ENCODE results near the gene ABHD3.
A peak's percentile ranks its signal among the peaks of the same experiment; 100 is the strongest.
"Not testable (repeated sequence)": the region's sequence is repeated elsewhere in the genome, so short reads cannot be mapped to it uniquely, and the experiment has no call there.

Gene ABHD3

DNA sequence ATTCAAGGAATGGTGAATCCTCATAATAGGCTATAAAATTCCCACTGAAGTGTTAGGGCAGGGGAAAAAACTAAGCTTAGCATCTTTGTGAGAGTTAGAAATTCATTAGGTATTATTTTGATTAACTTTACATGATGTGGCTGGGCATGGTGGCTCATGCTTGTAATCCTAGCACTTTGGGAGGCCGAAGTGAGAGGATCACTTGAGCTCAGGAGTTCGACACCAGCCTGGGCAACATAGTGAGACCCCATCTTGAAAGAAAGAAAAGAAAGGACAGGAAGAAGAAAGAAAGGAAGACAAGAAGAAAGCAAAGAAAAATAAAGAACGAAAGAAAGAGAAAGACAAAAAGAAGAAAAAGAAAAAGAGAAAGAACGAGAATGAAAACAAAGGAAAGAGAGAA, 52.5 kb downstream of the ABHD3 start:
- no peak for TF ChIP-seq POLR2AphosphoS5 (IDR thresholded peaks at IDR 0.05; ENCODE audit: borderline replicate concordance, low read depth, low read length)
- no peak for TF ChIP-seq FOXP2 (optimal IDR thresholded peaks at IDR 0.05; ENCODE audit: control extremely low read depth, extremely low read length, insufficient read depth)
- no peak for TF ChIP-seq EZH2 (IDR thresholded peaks at IDR 0.05)
- Histone ChIP-seq H3K36me3 (ENCODE audit: insufficient read depth, low read length) (peaks cover 16% of the 10 kb centered on the region), H3K9me3 (ENCODE audit: low read depth, low read length) (no peaks in the 10 kb centered on the region), H3K4me3 (no peak overlapping the region), H3K27ac (no peak overlapping the region), H3K9ac (ENCODE audit: insufficient read length) (no peak overlapping the region)
- DNase-seq (ENCODE audit: low read depth, low spot score): no peak

DNA sequence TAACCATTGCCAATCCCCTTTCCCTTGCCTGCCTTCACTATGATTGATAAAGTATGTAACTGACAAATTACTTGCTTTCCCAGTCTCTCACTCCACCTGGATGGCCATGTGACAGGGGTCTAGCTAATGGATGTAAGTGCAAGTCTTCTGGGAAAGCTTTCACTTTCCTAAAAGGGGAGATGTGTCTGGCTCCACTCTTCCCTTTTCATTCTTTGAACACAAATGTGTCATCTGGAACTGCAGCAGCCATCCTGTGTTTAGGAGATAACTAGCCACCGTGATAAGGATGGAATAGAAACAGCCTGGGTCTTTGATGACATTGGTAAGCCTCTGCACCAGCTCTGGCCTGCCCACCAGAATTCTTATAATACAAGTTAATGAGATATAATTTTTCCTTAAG, 54.3 kb downstream of the ABHD3 start:
- no peak for DNase-seq (ENCODE audit: low read depth, low spot score)
- no peak overlapping the region for H3K4me3 ChIP-seq
- no peak overlapping the region for H3K9ac ChIP-seq (ENCODE audit: insufficient read length)
- H3K36me3 ChIP-seq (ENCODE audit: insufficient read depth, low read length): peaks cover 13% of the 10 kb centered on the region
- TF ChIP-seq POLR2AphosphoS5 (IDR thresholded peaks at IDR 0.05; ENCODE audit: borderline replicate concordance, low read depth, low read length): no peak
- TF ChIP-seq FOXP2 (optimal IDR thresholded peaks at IDR 0.05; ENCODE audit: control extremely low read depth, extremely low read length, insufficient read depth): no peak
- TF ChIP-seq EZH2 (IDR thresholded peaks at IDR 0.05): no peak
- no peak overlapping the region for H3K27ac ChIP-seq
- H3K9me3 ChIP-seq (ENCODE audit: low read depth, low read length): no peaks in the 10 kb centered on the region

DNA sequence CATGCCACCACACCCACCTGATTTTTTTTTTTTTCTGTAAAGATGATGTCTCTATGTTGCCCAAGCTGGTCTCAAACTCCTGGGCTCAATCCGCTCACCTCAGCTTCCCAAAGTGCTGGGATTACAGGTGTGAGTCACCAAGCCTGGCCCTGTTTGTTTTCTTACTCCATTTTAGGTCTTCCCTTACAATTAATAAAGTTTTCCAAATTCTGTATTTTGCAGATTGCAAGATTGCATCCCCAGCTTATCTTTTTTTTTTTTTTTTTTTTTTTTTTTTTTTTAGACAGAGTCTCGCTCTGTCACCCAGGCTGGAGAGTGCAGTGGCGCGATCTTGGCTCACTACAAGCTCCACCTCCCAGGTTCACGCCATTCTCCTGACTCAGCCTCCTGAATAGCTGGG, 64.2 kb downstream of the ABHD3 start:
- DNase-seq (ENCODE audit: low read depth, low spot score); H3K9me3 ChIP-seq (ENCODE audit: low read depth, low read length); H3K27ac ChIP-seq; H3K9ac ChIP-seq (ENCODE audit: insufficient read length); H3K36me3 ChIP-seq (ENCODE audit: insufficient read depth, low read length); H3K4me3 ChIP-seq: not testable (repeated sequence)

DNA sequence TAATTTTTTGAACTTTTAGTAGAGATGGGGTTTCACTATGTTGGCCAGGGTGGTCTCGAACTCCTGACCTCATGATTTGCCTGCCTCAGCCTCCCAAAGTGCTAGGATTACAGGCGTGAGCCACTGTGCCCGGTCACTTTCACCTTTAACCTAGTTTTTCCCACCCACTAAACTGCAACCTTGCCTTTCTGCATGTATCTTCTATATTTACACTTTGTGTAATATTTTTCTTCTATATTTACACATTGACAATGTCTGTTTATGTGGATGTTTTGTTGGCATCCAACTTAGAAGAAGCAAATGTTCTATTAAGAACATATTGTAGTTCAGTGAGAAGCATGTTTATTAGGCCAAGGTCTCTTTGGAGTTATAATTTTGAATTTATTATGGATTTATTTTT, 65.8 kb downstream of the ABHD3 start:
- Histone ChIP-seq H3K36me3 (ENCODE audit: insufficient read depth, low read length) (peaks cover 20% of the 10 kb centered on the region), H3K27ac (0 out of 2 replicates have a peak overlapping the region, but pooled peaks have one; percentile 25), H3K4me3 (no peak overlapping the region), H3K9ac (ENCODE audit: insufficient read length) (no peak overlapping the region), H3K9me3 (ENCODE audit: low read depth, low read length) (no peaks in the 10 kb centered on the region)
- TF ChIP-seq EZH2 (IDR thresholded peaks at IDR 0.05) (no peak), FOXP2 (optimal IDR thresholded peaks at IDR 0.05; ENCODE audit: control extremely low read depth, extremely low read length, insufficient read depth) (no peak), POLR2AphosphoS5 (IDR thresholded peaks at IDR 0.05; ENCODE audit: borderline replicate concordance, low read depth, low read length) (no peak)
- DNase-seq (ENCODE audit: low read depth, low spot score): no peak

DNA sequence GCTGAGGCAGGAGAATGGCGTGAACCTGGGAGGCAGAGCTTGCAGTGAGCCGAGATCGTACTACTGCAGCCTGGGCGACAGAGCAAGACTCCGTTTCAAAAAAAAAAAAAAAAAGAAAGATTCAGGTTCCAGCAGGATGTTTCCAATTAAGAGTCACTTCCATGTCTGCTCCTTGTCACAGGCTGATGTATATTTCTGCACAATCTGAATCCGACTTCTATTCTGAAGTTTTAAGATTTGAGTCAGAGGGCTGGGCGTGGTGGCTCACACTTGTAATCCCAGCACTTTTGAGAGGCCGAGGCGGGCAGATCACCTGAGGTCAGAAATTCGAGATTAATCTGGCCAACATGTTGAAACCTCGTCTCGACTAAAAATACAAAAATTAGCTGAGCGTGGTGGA, 67.8 kb downstream of the ABHD3 start:
- H3K36me3 ChIP-seq (ENCODE audit: insufficient read depth, low read length): peaks cover 35% of the 10 kb centered on the region
- no peak overlapping the region for H3K9ac ChIP-seq (ENCODE audit: insufficient read length)
- DNase-seq (ENCODE audit: low read depth, low spot score): no peak
- H3K27ac ChIP-seq: no peak overlapping the region
- no peaks in the 10 kb centered on the region for H3K9me3 ChIP-seq (ENCODE audit: low read depth, low read length)
- TF ChIP-seq POLR2AphosphoS5 (IDR thresholded peaks at IDR 0.05; ENCODE audit: borderline replicate concordance, low read depth, low read length) (no peak), EZH2 (IDR thresholded peaks at IDR 0.05) (no peak), FOXP2 (optimal IDR thresholded peaks at IDR 0.05; ENCODE audit: control extremely low read depth, extremely low read length, insufficient read depth) (no peak)
- H3K4me3 ChIP-seq: no peak overlapping the region

DNA sequence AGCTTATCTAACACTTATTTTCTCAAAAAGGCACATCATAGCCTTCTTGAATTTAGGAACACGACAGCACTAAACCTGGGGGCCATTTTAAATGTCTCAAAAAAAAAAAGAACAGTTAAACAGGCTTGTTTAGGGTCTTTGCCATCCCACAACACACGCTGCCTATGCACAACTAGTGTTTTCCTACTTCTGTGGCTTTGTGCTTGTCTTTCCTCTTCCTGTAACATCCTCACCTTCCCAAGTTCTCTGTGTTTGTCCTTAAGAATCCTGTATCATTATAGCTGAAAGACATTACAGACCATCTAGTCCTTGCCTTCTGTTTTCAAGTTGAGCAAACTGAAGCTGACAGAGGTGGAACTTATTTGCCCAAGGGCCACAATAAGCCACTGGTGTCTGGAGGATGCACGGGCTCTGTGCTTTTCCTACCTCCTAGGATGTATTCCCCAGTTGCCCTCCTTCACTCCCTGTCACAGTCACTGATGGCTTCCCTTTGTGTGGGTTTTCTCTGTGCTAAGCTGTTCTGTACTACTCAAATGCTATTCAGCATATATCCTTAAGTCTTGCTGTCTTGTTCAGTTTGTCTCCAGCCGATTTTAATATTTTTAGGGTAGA, 69.9 kb downstream of the ABHD3 start:
- Histone ChIP-seq H3K27ac (0 out of 2 replicates have a peak overlapping the region, but pooled peaks have one; percentile 6), H3K9ac (ENCODE audit: insufficient read length) (no peak overlapping the region), H3K4me3 (no peak overlapping the region), H3K36me3 (ENCODE audit: insufficient read depth, low read length) (peaks cover 52% of the 10 kb centered on the region), H3K9me3 (ENCODE audit: low read depth, low read length) (no peaks in the 10 kb centered on the region)
- DNase-seq (ENCODE audit: low read depth, low spot score): no peak
- TF ChIP-seq POLR2AphosphoS5 (IDR thresholded peaks at IDR 0.05; ENCODE audit: borderline replicate concordance, low read depth, low read length) (no peak), EZH2 (IDR thresholded peaks at IDR 0.05) (no peak), FOXP2 (optimal IDR thresholded peaks at IDR 0.05; ENCODE audit: control extremely low read depth, extremely low read length, insufficient read depth) (no peak)

DNA sequence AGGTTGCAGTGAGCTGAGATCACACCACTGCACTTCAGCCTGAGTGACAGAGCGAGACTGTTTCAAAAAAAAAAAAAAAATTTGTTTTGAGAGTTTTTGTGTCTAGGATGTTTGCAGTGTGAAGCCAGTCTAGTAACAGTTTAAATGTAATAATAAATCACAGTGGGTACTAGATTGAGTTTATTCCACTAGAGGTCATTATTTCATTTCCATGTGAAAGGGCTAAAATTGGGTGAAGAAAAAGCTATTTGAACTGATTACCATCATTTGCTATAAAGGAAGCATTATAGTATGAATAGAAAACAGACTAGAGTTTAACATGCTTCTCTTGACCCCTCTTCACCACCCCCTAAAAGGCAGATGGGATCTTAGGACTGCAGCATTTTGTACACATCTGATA, 72.2 kb downstream of the ABHD3 start:
- H3K4me3 ChIP-seq: no peak overlapping the region
- TF ChIP-seq EZH2 (IDR thresholded peaks at IDR 0.05) (no peak), POLR2AphosphoS5 (IDR thresholded peaks at IDR 0.05; ENCODE audit: borderline replicate concordance, low read depth, low read length) (no peak), FOXP2 (optimal IDR thresholded peaks at IDR 0.05; ENCODE audit: control extremely low read depth, extremely low read length, insufficient read depth) (no peak)
- no peaks in the 10 kb centered on the region for H3K9me3 ChIP-seq (ENCODE audit: low read depth, low read length)
- no peak overlapping the region for H3K9ac ChIP-seq (ENCODE audit: insufficient read length)
- DNase-seq (ENCODE audit: low read depth, low spot score): no peak
- no peak overlapping the region; the same call in 1 of the 2 replicates for H3K27ac ChIP-seq
- peaks cover 75% of the 10 kb centered on the region for H3K36me3 ChIP-seq (ENCODE audit: insufficient read depth, low read length)

DNA sequence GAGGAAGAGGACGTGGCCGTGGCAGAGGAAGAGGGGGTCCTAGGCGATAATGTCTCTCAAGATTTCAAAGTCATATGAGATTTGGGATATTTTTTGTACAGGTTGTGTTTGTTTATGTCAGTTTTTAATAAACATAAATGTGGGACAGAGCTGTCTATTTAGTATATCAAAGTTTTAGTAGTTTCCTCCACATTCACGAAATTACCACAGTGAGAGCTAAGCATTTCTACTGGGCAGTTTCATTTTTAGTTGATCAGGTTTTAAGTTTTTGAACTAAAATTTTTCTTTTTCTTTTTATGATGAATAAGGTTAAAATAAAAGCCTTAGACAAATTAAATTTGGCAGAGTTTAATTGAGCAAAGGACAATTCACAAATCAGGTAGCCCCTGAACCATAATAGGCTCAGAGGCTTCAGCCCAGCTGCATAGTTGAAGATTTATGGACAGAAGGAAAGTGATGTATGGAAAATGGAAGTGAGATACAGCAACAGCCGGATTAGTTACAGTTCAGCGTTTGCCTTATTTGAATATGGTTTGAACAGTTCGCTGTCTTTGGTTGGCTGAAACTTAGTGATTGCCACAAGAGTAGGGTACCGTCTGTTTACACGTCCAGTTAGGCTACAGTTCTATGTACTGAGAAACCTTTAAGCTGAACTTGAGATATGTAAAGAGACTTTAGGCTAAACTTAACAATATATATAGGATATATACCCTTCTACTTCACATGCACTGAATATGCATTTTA, 75.3 kb downstream of the ABHD3 start:
- TF ChIP-seq EZH2 (IDR thresholded peaks at IDR 0.05): no peak
- no peak for TF ChIP-seq FOXP2 (optimal IDR thresholded peaks at IDR 0.05; ENCODE audit: control extremely low read depth, extremely low read length, insufficient read depth)
- TF ChIP-seq POLR2AphosphoS5 (IDR thresholded peaks at IDR 0.05; ENCODE audit: borderline replicate concordance, low read depth, low read length): no peak
- peaks cover 84% of the 10 kb centered on the region for H3K36me3 ChIP-seq (ENCODE audit: insufficient read depth, low read length)
- no peak overlapping the region for H3K4me3 ChIP-seq
- DNase-seq (ENCODE audit: low read depth, low spot score): no peak
- H3K9ac ChIP-seq (ENCODE audit: insufficient read length): no peak overlapping the region
- no peak overlapping the region for H3K27ac ChIP-seq
- no peaks in the 10 kb centered on the region for H3K9me3 ChIP-seq (ENCODE audit: low read depth, low read length)

DNA sequence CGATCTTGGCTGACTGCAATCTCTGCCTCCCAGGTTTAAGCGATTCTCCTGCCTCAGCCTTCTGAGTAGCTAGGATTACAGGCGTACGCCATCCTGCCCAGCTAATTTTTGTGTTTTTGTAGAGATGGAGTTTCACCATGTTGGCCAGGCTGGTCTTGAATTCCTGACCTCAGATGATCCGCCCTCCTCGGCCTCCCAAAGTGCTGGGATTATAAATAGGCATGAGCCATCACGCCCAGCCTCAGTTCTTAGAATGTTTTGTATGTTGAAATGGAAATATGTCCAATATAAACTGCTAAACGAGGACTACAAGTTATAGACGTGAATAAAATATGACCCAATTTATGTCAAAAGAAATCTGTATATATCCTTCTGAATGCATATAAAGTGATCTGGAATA, 82.9 kb downstream of the ABHD3 start:
- DNase-seq (ENCODE audit: low read depth, low spot score); H3K9me3 ChIP-seq (ENCODE audit: low read depth, low read length); H3K4me3 ChIP-seq; H3K27ac ChIP-seq; H3K9ac ChIP-seq (ENCODE audit: insufficient read length): not testable (repeated sequence)
- peaks cover 85% of the 10 kb centered on the region for H3K36me3 ChIP-seq (ENCODE audit: insufficient read depth, low read length)
